T-helper 1 cell treated with Interleukin-12 subunit alpha and Interleukin-12 subunit beta and Interleukin-4 antibody, amounts not matched to agents 30 μg/mL and 1 μg/mL, for 36 hours (primary cell): ENCODE data around the gene EVI2A.

Source experiments
- H3K27ac Mint-ChIP-seq: one replicate; pipeline ENCODE4 v1.8.0; 2021; ENCODE audit warnings: mild to moderate bottlenecking, mixed read lengths
- H3K27me3 Mint-ChIP-seq: one replicate; pipeline ENCODE4 v1.8.0; 2021; ENCODE audit warnings: low read depth, mixed read lengths
- H3K36me3 Mint-ChIP-seq: one replicate; pipeline ENCODE4 v1.8.0; 2021; ENCODE audit warnings: low read depth, mixed read lengths
- H3K4me1 Mint-ChIP-seq: one replicate; pipeline ENCODE4 v1.8.0; 2021; ENCODE audit warnings: low read depth, mixed read lengths
- H3K4me3 Mint-ChIP-seq: one replicate; pipeline ENCODE4 v1.8.0; 2021; ENCODE audit warnings: mild to moderate bottlenecking, moderate library complexity, mixed read lengths
- H3K9me3 Mint-ChIP-seq: one replicate; pipeline ENCODE4 v1.8.0; 2021; ENCODE audit warnings: mixed read lengths

Gene EVI2A

GRCh38 chr17:31273516-31273915 lies 47.9 kb downstream of the EVI2A start:
- H3K27me3 Mint-ChIP-seq, result no peaks in the 10 kb centered on the region
- H3K4me3 Mint-ChIP-seq, result no peak overlapping the region
- H3K27ac Mint-ChIP-seq, result no peak overlapping the region
- no peaks in the 10 kb centered on the region for H3K9me3 Mint-ChIP-seq
- peaks cover 1% of the 10 kb centered on the region for H3K4me1 Mint-ChIP-seq
- peaks cover 13% of the 10 kb centered on the region for H3K36me3 Mint-ChIP-seq

- H3K27me3 Mint-ChIP-seq, result no peaks in the 10 kb centered on the region
- peaks cover 1% of the 10 kb centered on the region for H3K4me1 Mint-ChIP-seq
- peaks cover 13% of the 10 kb centered on the region for H3K36me3 Mint-ChIP-seq
- no peak overlapping the region for H3K4me3 Mint-ChIP-seq
- no peak overlapping the region for H3K27ac Mint-ChIP-seq
- H3K9me3 Mint-ChIP-seq, result no peaks in the 10 kb centered on the region
Measured at GRCh38 chr17:31272803-31273202, 48.6 kb downstream of the EVI2A start.

- Mint-ChIP-seq H3K4me3 (no peak overlapping the region), H3K27ac (no peak overlapping the region), H3K4me1 (peaks cover 1% of the 10 kb centered on the region), H3K36me3 (peaks cover 13% of the 10 kb centered on the region), H3K9me3 (no peaks in the 10 kb centered on the region), H3K27me3 (no peaks in the 10 kb centered on the region)
Measured at GRCh38 chr17:31272236-31272635, 49.2 kb downstream of the EVI2A start.

- H3K4me3 Mint-ChIP-seq, result no peak overlapping the region
- no peaks in the 10 kb centered on the region for H3K9me3 Mint-ChIP-seq
- no peaks in the 10 kb centered on the region for H3K27me3 Mint-ChIP-seq
Measured at GRCh38 chr17:31269578-31269983, 51.8 kb downstream of the EVI2A start.

GRCh38 chr17:31269036-31269577 lies 52.3 kb downstream of the EVI2A start:
- no peak overlapping the region for H3K27ac Mint-ChIP-seq

More at GRCh38 chr17:31269578-31269983, 51.8 kb downstream of the EVI2A start:
- Mint-ChIP-seq H3K4me1 (peaks cover 1% of the 10 kb centered on the region), H3K36me3 (peaks cover 15% of the 10 kb centered on the region), H3K27ac (no peak overlapping the region)

More at GRCh38 chr17:31269036-31269577, 52.3 kb downstream of the EVI2A start:
- no peaks in the 10 kb centered on the region for H3K9me3 Mint-ChIP-seq
- H3K36me3 Mint-ChIP-seq, result peaks cover 15% of the 10 kb centered on the region
- H3K4me3 Mint-ChIP-seq, result no peak overlapping the region
- no peaks in the 10 kb centered on the region for H3K4me1 Mint-ChIP-seq
- H3K27me3 Mint-ChIP-seq, result no peaks in the 10 kb centered on the region
